ENCODE results near the gene CAMK1D.

CAMK1D gene

DNA sequence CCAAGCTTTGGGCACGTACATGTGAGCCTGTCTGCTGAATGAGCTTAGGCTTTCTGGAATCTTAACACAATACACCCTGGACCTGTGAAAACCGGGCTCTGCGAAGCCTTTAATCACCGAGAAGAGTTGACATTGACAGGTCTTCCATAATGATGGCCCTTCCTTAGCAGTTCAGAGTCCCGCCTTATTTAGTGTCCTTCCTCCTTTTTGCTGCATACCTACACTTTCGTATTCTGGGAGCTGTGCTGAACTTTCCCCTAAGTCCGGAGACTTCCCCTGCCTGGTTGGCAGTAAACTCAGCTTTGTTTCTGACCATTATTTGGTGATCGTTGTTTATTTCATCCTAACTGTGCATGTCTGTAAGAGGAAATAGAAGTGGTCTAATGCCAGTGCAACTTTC lies 212.0 kb downstream of the CAMK1D start:
- DNase-seq (ENCODE audit: low read depth in 2 of 2), result no peak

DNA sequence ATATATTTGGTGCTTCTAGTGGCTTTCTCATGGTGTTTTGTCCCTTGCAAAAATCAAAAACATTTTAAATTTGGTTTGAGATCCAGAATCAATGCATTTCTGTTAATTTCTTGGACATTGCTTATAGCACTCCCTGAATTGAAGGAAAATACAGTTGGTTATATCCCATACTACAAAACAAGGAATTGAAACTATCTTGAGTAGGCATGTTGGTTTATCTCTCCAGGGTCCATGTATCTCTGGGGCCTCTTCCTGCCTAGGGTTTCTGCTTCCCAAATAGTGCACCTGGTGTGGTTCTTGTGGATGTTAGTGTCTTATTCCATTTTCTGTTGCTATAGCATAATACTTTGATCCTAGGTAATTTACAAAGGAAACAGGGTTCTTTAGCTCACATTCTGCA lies 212.4 kb downstream of the CAMK1D start:
- DNase-seq (ENCODE audit: low read depth in 2 of 2), result no peak

DNA sequence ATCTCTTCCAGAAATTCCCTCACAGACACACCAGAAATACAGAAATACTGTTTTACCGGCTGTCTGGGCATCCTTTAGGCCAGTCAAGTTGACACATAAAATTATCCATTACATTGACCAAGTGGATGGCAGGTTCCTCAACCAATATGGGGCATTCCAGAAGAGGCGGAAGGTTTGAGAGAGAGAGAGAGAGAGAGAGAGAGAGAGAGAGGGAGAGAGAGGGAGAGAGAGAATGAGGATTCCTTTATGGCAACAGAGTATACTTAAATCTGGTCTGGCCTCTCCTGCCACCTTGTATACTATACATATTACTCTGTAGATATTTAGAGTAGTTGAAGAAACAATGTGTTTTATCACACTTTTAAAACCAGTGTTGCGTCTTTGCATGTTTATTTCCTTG lies 214.1 kb downstream of the CAMK1D start:
- DNase-seq (ENCODE audit: low read depth in 2 of 2), result no peak

DNA sequence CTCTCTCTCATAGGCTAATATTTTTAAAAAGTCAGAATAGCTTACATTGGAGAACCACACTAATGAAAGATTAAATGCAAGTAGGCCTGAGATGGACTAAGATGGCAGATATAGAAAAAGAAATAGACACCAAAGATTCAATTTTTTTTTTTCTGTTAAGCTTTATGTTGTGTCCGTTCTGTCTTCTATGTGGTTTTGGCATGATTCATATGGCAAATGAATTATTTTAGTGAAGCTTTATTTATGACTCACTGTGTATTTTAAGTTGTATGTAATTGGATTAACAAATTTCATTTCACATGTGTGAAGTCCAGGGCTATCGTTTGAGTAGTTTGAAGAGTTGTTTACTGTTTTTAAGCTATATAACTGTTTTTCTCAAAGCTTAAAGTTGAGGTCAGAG lies 214.8 kb downstream of the CAMK1D start:
- no peak for DNase-seq (ENCODE audit: low read depth in 2 of 2)

DNA sequence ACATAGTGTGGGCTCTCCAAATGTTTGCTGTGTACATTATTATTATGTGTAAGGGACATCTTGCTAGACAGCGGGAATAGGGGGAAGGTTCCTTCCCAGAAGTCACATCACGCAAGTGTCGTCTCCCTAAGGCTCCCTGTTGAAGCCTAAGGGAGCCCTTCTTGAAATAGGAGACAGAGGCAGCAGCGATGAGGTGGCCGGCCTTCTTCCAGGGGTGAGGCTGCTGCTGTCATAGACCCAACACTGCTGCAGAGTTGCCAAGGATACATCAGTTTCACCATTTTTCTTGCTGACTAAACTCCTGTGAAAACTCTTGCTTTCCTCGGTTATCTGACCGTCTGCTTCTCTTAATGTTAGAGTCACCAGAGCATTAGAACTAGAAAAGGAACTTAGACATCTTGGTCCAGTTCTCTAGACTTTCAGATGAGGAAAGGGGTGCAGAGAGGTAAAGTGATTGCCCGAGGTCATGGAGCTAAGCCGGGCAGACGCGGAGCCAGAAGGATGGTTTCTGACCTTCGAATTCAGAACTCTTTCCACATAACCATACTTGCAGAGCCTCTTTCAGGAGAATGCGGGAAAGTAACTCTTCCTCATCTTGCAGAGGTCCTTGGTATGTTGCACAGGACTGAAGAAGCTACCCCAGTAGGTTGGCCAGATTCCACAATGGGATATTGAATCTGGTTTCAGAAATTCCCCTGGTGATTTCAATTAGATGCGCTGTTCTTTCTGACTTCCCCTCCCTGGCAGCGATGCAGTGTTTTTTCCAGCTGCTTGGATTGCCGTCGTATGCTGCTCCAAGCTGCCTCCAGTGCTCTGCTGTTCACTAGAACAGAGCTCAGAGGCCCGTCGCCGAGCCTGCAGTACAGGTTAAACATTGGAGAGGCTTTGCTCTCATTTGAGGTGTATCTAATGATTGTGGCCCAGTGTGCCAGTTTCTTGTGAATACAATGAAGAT lies 217.1 kb downstream of the CAMK1D start:
- peak; percentile 60 to 62 for DNase-seq (ENCODE audit: low read depth in 2 of 2)

DNA sequence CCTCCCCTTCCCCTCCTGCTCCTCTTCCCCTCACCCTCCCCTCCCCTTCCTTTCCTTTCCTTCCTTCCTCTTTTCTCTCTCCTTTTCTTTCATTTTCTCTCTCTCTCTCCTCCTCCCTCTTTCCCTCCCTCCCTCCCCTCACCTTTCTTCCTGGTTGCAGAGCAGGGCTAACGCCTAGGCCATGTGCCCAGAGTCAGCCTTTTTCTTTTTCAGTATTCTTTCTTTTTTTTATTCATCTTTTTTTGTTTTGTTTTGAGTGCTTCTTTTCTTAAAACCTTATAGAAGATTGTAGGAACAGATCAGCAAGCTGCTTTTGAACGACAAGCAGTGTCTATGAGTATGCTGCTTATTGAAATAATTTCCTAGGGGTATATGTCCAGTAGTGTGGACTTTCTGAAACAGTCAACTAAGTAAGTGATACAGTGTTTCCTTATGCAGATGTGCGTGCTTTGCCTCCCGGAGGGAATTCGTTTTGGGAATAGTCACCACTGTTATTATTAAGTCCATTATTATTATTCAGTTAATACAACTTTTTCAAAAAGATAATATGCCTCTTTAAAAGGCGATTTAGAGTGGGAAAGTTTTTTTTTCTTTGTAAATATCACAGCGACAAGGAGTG lies 219.2 kb downstream of the CAMK1D start:
- no peak for DNase-seq (ENCODE audit: low read depth in 2 of 2)

DNA sequence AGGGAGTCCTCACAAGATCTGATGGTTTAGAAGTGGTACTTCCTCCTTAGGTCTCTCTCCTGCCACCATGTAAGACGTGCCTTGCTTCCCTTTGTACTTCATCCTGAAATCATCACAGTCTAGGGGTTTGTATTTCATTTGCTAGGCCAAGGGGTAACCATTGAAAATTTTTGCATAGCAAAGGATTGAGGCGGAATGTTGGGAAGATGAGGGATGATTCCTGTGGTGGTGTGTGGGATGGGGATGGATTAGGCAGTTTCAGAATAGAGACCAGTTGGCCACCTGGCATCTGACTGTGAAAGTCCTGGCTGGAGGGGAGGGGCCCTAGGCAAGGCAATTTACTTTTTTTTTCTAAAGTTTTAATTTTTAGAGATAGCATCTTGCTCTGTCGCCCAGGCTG lies 222.9 kb downstream of the CAMK1D start:
- no peak for DNase-seq (ENCODE audit: low read depth in 2 of 2)

DNA sequence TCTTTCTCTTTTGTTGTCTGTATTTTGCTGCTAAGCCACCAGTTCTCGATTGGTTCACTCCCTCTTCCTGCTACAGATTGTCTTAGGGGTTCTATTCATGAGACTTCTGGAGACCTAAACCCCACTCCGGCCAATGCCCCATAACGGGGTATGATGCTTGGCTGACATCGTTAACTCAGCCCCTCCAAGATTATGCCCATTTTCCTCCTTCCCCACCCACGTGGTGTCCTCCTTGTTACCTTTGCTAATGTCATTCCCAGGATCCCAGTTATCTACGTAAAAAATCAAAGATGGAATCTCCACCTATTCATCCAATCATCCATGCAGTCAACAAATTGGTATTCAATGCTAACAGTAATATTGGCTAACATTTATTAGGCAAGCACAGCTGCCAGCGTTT lies 228.3 kb downstream of the CAMK1D start:
- DNase-seq (ENCODE audit: low read depth in 2 of 2), result no peak

DNA sequence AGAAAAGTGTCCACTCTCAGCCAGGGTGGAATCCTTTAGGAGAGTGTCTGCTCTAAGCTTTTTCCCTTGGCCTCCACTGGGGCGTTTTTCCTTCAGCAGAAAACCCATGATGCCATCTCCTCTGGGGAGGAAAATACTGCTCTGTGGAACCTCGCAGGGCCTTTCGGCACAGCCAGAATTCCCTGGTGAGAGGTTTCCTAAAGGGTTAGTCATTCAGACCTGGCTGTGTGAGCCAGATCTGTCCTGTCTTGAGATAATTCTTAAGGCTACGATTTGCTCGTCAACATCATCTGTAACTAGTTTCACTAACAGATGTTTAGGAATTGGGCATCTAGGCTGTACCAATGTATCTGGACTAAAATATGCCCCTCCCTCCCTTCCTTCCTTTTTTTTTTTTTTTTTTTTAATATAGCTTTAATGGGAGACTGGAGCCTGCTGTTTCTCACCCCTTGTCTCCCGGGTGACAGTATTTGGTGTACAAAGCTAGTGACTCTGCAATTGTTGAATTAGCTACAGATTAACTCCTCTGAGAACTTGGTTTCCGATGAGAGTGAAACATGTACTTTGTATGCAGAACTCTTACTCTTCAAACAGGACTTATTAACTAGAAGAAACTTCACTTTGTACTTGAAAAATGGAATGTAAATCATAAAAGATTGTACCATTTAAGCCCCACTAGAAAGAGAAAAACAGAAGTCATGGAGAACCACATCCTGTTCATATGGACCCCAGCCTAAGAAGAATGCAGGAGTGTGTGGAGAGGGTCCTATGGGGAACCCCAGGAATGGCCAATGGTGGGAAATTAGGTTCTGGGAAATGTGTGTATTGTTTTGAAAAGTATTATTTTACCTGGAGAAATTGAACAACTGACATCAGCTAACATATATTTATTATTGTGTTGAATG lies 230.9 kb downstream of the CAMK1D start:
- DNase-seq (ENCODE audit: low read depth in 2 of 2), result no peak

DNA sequence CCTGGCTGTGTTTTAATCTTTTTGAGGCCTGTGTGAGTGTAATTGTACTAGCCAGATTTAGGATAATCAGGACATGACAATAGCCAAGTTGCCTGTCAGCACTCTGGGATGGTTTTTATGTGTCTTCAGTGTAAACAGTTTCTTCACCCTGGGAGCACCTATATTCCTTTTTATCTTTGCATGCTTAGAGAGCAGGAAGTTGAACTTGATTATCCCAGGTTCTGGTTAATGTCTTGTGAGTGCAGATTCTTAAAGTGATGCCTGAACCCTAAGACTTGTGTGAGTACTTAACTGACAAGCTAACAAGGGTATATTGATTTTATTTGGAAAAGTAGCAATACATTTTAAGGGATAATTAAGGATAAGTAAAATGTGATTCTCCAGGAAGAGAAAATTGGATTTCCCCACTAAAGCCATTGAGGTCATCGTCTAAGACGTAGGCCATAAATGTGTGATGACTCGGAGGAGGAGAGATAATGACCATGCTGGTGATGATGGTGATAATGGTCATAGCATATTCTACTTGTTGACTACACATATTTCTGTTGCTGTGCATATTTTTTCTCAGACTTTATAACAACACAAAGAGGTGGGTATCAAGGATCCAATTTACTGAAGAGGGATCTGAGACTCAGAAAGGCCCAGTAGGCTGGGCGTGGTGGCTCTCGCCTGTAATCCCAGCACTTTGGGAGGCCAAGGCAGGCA lies 234.7 kb downstream of the CAMK1D start:
- no peak for DNase-seq (ENCODE audit: low read depth in 2 of 2)

DNA sequence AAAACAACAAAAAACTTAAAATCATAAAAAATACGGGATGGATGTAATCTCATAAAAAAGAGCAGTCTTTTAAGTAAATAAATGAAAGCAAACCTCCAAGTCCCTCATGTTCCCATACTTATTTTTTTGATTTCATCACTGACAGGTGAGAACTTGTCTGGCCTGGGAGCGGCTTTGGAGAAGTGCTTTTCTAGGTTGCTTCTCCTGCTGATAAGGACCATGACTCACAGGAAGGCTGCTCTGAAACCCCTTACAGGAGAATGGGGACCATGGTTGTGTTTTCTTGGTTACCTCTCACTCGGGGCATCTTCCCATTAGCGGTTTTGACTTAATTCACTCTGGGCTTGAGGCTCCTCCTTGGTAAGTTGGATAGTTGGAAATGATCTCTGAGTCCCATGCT lies 237.4 kb downstream of the CAMK1D start:
- DNase-seq (ENCODE audit: low read depth in 2 of 2), result no peak

DNA sequence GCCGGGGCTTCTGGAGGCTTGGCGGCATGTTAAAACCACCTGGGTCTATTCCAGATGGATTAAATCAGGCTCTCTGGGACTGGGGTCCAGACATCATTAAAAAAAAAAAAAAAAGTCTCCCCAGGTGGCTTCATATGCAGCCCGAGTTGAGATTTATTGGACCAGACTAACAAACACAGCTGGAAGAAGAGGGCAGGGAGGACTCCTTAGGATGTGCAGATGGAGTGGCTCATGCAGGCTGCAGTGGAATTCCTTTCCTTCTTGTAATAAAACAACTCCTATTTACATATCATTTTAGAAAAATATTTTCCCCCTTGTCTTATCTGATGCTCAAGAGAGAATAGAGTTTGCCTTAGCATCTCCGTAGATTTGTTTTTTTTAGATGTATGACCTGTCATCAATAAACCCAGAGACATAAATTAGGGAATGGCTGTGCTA lies 238.1 kb downstream of the CAMK1D start:
- DNase-seq (ENCODE audit: low read depth in 2 of 2), result no peak

DNA sequence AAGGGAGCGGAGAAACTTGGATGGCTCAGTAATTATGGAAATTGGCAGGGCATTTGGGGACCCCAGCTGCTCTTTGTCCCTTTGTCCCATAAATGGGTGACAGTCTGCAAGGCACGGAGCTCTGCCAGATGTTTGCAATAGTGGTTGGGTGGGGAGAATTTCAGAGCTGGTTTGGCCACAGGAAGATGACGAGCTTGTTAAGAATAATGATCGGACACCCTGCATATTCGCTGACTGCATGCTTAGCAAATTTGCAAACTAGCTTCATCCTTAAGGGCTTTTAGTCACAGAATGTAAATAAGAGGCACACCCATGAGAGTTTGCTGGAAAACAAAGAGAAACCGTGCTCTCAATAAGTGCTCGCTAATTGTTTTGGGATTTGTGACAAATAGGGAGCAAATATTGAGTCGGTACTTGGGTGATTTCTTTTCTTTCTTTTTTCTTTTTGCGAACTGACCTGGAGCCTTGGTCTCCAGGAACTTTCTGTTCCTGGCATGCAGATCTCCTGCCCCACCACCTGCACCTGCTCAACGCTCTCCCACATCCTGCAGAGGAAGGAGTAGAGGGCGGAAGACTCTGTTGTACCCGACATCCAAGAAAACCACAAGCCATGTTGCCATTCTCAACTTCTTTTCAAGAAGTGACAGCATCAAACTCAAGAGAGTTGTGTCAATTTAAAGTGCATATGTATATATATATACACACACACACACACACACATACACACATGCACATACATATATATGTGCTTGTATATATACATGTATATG lies 238.9 kb downstream of the CAMK1D start:
- no peak for DNase-seq (ENCODE audit: low read depth in 2 of 2)

DNA sequence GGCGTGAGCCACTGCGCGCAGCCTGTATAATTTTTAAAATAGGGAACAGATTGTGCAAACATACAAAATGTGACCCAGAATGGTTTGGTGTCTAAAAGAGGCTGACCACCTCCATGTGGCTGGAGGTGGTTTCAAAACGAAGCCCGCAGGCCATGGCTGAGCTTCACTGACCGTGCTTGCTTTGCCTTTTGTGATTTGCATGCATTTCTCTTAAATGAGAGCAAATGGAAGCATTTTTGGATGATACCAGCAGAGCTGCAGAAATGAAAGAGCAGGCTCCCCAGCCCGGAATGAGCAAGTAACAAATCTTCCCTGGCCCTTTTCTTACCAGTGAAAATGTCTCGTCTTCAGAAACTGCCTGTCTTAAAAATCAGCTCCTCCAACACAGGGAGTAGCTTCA lies 239.9 kb downstream of the CAMK1D start:
- no peak for DNase-seq (ENCODE audit: low read depth in 2 of 2)

DNA sequence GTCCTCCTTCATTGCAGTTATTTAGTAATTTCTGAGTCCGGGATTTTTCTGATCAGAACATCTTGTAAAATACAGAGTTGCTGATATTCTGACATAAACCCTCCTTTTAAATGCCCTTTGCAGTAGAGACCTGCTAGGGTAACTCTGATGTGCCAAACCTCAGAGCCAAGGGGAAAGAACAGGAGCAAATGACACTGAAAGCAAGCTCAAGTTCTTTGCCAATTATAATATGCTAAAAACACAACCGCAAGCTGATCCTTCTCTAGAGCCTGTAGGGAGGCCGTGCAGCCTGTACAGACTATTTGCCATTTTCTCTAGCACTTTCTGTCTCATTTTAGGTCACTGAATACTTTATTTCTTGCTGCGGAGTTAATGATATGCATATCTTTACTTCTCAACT lies 240.4 kb downstream of the CAMK1D start:
- no peak for DNase-seq (ENCODE audit: low read depth in 2 of 2)

DNA sequence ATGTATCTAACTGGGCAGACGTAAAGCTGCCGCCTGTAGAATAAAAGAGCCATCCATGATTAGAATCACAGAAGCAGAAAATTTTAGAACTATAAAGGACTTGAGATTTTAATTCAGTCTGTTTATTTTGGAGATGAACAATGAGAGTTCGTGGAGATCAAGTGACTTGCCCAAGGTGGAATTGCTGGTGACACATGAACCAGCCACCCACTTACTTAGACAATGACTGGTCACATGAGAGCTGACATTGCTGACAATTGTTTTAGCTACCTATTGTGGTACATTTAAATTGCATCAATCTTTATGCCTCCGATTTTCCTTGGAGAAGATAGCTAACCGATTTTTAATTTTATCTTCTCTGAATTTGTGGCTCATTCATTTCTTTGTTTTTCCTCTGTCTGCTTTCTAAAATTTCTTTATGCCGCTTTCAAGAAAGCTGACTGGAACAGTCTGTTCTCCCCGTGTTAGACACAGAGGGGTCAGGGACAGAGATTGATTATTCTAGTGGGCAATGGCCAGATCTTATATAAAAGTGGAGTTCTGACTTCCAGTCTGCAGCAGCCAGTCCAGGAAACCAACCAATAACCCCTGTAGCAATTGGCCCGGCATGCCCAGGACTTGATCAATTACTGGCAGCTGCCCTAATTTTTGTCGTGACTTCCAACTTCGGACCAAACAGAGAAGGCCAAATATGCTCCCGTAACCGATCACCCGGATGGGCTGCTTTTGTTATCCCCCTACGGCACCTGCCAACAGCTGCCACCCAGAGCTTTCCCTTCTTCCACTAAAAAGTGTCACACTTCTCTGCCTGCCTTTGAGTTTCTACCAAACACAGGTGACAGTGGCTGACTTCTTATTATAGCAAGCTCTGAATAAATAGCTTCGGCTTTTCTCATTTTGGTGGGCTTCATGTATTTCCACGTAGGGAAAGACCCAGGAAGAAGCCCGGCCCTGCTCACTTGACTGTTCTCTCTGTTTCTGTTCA lies 241.6 kb downstream of the CAMK1D start:
- no peak for DNase-seq (ENCODE audit: low read depth in 2 of 2)

DNA sequence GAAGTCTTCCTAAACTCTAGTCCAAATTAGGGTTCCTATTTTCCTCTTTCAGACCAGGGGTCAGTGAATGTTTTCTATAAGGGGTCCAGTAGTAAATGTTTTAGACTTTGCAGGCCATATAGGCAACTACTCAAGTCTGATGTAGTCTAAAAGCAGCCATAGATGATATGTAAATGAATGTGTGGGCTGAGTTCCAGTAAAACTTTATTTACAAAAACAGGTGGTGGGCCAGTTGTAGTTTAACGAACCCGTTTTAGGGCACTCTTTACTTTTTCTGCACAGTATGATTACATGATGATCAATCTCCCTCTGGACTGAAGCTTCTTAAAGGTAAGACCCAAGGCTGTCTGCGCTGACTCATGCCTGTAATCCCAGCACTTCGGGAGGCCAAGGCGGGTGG lies 243.6 kb downstream of the CAMK1D start:
- DNase-seq (ENCODE audit: low read depth in 2 of 2), result no peak

DNA sequence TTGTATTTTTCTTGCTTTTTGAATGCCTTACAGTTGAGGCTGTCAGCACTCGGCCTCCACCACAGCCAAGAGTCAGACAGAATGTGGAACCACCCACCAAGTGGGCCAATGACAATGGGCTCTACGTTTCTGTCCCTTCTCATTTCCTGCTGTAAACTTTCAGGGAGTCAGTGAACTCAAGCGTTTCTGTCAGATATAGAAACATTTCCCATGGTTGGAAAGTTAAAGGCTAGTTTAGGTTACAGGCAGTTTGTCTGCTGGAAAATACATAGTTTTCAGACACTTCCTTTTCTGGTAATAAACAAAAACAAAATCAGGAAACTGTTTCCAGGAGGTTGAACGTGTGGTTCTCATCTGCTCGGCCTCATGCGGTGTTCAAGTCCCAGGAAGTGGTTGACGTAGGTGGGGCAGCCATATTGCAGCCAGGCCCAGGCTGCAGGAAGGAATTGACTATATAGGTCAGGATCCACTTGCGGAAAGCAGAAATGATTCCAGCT lies 245.1 kb downstream of the CAMK1D start:
- no peak for DNase-seq (ENCODE audit: low read depth in 2 of 2)

DNA sequence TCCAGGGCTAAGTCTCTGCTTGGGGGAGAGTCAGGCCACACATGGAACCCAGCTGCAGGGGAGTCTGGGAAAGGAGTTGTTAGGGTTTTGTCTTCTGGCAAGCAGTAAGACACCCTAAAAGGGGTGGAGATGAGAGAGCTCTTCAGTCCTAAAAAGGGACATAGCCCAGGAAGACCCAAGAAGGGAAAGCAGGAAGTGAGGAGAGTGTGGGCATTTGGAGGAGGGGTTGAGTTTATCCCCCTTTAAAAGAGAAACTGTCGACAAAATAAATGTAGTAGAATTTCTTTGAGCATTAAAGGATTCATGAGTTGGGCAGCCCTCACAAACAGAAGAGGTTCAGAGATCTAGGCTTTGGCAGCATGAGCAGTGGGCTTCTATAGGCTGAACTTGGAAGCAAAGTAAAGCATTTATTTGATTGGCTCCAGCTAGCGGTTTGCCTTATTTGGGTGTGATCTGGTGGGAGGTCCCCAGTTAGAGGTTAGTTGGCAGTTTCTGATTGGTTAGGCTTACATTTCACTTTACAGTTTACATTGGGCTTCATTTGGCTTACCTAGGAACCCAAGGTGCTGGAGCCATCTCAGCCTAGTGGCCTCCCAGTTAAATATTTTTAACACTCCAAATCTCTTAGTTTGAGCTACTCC lies 246.7 kb downstream of the CAMK1D start:
- no peak for DNase-seq (ENCODE audit: low read depth in 2 of 2)
